Fibroblast of skin of left biceps (primary cell): ENCODE results near the gene LSM4.

Experiments
- DNase-seq, 2 experiments: peaks; one replicate each; pipeline ENCODE4 v3.0.0-alpha.2; 2013; ENCODE audit warnings: low read depth in 2 of 2

Gene LSM4

GRCh38 chr19:18311502-18312091 lies 11.3 kb downstream of the LSM4 start:
- no peak for DNase-seq

GRCh38 chr19:18310966-18311365 lies 11.9 kb downstream of the LSM4 start:
- DNase-seq, result no peak

GRCh38 chr19:18310118-18310909 lies 12.6 kb downstream of the LSM4 start:
- no peak for DNase-seq

- DNase-seq, result no peak
Observed at GRCh38 chr19:18309525-18310064, 13.3 kb downstream of the LSM4 start.

- no peak for DNase-seq
Observed at GRCh38 chr19:18308948-18309325, 13.9 kb downstream of the LSM4 start.

- DNase-seq, result no peak
Observed at GRCh38 chr19:18308051-18308947, 14.6 kb downstream of the LSM4 start.

- no peak for DNase-seq
Observed at GRCh38 chr19:18307271-18307681, 15.6 kb downstream of the LSM4 start.

- no peak for DNase-seq
Observed at GRCh38 chr19:18306888-18307260, 16.0 kb downstream of the LSM4 start.

GRCh38 chr19:18306209-18306887 lies 16.5 kb downstream of the LSM4 start:
- DNase-seq, result no peak

GRCh38 chr19:18304458-18305310 lies 18.2 kb downstream of the LSM4 start:
- DNase-seq, result no peak

GRCh38 chr19:18304208-18304457 lies 18.7 kb downstream of the LSM4 start:
- DNase-seq, result no peak

GRCh38 chr19:18301718-18302111 lies 21.2 kb downstream of the LSM4 start:
- no peak for DNase-seq

GRCh38 chr19:18300930-18301717 lies 21.8 kb downstream of the LSM4 start:
- no peak for DNase-seq

GRCh38 chr19:18299654-18300053 lies 23.2 kb downstream of the LSM4 start:
- no peak for DNase-seq

- no peak for DNase-seq
Observed at GRCh38 chr19:18298601-18299000, 24.3 kb downstream of the LSM4 start.

GRCh38 chr19:18297308-18297707 lies 25.6 kb downstream of the LSM4 start:
- DNase-seq, result no peak

GRCh38 chr19:18295034-18295451 lies 27.8 kb downstream of the LSM4 start:
- DNase-seq, result no peak

GRCh38 chr19:18294467-18294864 lies 28.4 kb downstream of the LSM4 start:
- DNase-seq, result no peak

GRCh38 chr19:18293642-18294466 lies 29.0 kb downstream of the LSM4 start:
- no peak for DNase-seq
